Activated T-helper 9 cell treated with anti-CD3 and anti-CD28 coated beads, Interleukin-2, amount 50 U/mL, for 16 hours (primary cell): ENCODE data around the gene CFAP20DC.
"Not testable (repeated sequence)": the region's sequence is repeated elsewhere in the genome, so short reads cannot be mapped to it uniquely, and the experiment has no call there.

Experiments used
- DNase-seq: peaks from one replicate; pipeline ENCODE4 v3.0.0-alpha.2; 2020; ENCODE audit warnings: low read depth

The CFAP20DC gene

GRCh38 chr3:58737644-58738043 lies 312.2 kb downstream of the CFAP20DC start:
- no peak for DNase-seq

- DNase-seq = no peak
Measured at GRCh38 chr3:58731673-58732072, 318.2 kb downstream of the CFAP20DC start.

- DNase-seq = no peak
Measured at GRCh38 chr3:58728723-58729122, 321.1 kb downstream of the CFAP20DC start.

GRCh38 chr3:58725326-58725853 lies 324.4 kb downstream of the CFAP20DC start:
- DNase-seq = no peak

- DNase-seq = no peak
Measured at GRCh38 chr3:58724336-58724735, 325.5 kb downstream of the CFAP20DC start.

GRCh38 chr3:58723173-58723572 lies 326.7 kb downstream of the CFAP20DC start:
- DNase-seq = no peak

GRCh38 chr3:58722561-58722960 lies 327.3 kb downstream of the CFAP20DC start:
- DNase-seq = no peak

- DNase-seq = no peak
Measured at GRCh38 chr3:58720526-58720925, 329.3 kb downstream of the CFAP20DC start.

- DNase-seq = no peak
Measured at GRCh38 chr3:58719684-58720083, 330.1 kb downstream of the CFAP20DC start.

GRCh38 chr3:58713715-58714401 lies 336.0 kb downstream of the CFAP20DC start:
- no peak for DNase-seq

- DNase-seq = no peak
Measured at GRCh38 chr3:58711871-58712270, 338.0 kb downstream of the CFAP20DC start.

- not testable (repeated sequence) for DNase-seq
Measured at GRCh38 chr3:58708983-58709382, 340.8 kb downstream of the CFAP20DC start.

GRCh38 chr3:58708116-58708791 lies 341.6 kb downstream of the CFAP20DC start:
- DNase-seq = no peak

- no peak for DNase-seq
Measured at GRCh38 chr3:58707390-58707930, 342.4 kb downstream of the CFAP20DC start.

- no peak for DNase-seq
Measured at GRCh38 chr3:58706395-58707167, 343.2 kb downstream of the CFAP20DC start.

- DNase-seq = no peak
Measured at GRCh38 chr3:58704745-58705144, 345.1 kb downstream of the CFAP20DC start.

- DNase-seq = not testable (repeated sequence)
Measured at GRCh38 chr3:58704304-58704703, 345.5 kb downstream of the CFAP20DC start.

- no peak for DNase-seq
Measured at GRCh38 chr3:58698246-58698645, 351.6 kb downstream of the CFAP20DC start.

- no peak for DNase-seq
Measured at GRCh38 chr3:58697561-58697960, 352.3 kb downstream of the CFAP20DC start.

GRCh38 chr3:58696813-58697212 lies 353.0 kb downstream of the CFAP20DC start:
- not testable (repeated sequence) for DNase-seq

- DNase-seq = no peak
Measured at GRCh38 chr3:58696093-58696492, 353.7 kb downstream of the CFAP20DC start.

GRCh38 chr3:58695284-58695683 lies 354.5 kb downstream of the CFAP20DC start:
- DNase-seq = not testable (repeated sequence)
